ENCODE results near the gene ATP6V0E1.
"Not testable (repeated sequence)": the region's sequence is repeated elsewhere in the genome, so short reads cannot be mapped to it uniquely, and the experiment has no call there.

Gene ATP6V0E1

DNA sequence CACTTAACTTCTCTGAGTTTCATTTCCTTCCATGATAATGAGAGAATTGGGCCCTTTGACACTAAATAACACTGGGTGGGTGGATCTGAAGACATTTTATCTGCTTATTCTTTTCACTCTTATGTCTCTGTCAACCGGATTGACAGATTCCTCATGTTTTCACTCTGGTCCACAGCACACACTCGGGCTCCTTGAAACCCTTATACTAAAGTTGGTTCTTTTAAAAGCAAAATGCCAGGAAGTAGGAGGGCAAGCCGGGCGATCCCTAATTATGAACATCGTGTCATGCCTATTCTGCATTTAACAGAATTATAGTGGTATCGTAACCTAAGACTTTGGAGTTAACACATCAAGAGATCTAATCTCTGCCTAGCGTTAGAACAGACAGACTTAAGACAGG is 44.3 kb downstream of the ATP6V0E1 start:
- TF ChIP-seq, protein P1, sequence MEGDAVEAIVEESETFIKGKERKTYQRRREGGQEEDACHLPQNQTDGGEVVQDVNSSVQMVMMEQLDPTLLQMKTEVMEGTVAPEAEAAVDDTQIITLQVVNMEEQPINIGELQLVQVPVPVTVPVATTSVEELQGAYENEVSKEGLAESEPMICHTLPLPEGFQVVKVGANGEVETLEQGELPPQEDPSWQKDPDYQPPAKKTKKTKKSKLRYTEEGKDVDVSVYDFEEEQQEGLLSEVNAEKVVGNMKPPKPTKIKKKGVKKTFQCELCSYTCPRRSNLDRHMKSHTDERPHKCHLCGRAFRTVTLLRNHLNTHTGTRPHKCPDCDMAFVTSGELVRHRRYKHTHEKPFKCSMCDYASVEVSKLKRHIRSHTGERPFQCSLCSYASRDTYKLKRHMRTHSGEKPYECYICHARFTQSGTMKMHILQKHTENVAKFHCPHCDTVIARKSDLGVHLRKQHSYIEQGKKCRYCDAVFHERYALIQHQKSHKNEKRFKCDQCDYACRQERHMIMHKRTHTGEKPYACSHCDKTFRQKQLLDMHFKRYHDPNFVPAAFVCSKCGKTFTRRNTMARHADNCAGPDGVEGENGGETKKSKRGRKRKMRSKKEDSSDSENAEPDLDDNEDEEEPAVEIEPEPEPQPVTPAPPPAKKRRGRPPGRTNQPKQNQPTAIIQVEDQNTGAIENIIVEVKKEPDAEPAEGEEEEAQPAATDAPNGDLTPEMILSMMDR (conservative IDR thresholded peaks at IDR 0.05): no peak
- no peak overlapping the region for H3K27ac ChIP-seq

DNA sequence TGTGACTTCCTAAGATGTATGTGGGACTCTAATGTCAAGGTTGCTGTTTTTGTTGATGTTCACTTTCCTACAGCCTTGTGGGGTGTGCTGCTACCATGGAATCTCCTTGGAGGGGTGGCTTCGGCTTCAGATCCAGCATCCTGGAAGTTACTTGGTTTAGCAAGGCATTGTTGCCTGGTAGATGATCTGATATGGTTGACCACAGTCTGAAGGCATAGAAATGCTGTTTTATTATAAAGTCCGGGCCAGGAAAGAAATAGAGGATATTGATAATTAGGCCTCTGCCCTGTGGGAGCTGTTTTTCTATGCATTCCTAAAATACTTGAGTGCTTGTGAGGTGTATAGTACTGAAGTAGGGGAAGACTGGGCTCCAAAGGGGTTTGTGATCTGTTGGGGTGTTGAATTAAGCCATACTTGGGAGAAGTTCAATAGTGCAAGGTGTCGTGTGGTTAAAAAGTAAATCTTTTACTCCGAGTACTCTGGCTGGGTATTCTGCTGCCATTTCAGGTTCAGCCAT is 45.3 kb downstream of the ATP6V0E1 start:
- TF ChIP-seq, protein P1 (conservative IDR thresholded peaks at IDR 0.05): no peak
- peak overlapping the region; percentile 31 for H3K27ac ChIP-seq

DNA sequence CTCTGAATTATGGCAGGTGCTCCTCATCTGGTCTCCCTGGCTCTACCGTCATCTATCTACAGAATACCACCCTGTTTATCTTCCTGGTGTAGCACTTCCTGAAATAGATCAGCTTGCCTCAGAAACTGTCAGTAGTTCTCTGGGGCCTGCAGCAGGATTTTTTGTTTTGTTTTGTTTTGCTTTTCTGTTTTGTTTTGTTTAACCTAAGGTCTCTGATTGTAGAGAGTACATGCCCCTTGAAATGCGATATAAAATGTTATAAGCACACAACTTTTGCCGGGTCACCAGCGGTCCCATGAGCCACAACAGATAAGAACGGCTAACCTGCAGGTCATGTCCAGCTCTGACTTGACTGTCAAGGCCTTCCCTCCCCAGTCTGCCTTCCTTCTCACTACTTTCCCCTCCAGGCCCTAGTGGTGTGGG is 45.9 kb downstream of the ATP6V0E1 start:
- TF ChIP-seq, protein P1 (conservative IDR thresholded peaks at IDR 0.05): no peak
- H3K27ac ChIP-seq: peak overlapping the region; percentile 31

DNA sequence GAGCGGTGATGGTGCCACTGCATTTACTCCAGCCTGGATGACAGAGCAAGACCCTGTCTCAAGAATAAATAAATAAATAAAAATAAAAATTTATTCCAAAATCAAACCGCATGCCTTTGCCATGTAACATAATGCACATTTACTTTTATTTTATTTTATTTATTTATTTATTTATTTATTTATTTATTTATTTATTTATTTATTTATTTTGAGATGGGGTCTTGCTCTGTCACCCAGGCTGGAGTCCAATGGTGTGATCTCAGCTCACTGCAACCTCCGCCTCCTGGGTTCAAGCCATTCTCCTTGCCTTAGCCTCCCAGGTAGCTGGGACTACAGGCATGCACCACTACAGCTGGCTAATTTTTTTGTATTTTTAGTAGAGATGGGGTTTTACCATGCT is 48.5 kb downstream of the ATP6V0E1 start:
- not testable (repeated sequence) for H3K27ac ChIP-seq

DNA sequence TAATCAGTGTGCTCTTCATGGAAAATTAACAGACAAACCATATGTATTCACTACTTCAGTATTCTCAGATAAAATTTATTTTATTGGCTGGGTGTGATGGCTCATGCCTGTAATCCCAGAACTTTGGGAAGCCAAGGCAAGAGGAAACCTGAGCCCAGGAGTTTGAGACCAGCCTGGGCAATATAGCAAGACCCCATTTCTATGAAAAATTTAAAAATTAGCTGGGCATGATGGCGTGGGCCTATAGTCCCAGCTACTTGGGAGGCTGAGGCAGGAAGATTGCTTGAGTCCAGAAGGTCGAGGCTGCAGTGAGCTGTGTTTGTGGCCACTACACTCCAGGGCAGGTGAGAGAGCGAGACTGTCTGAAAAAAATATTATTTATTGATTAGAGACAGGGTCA is 49.2 kb downstream of the ATP6V0E1 start:
- TF ChIP-seq, protein P1 (conservative IDR thresholded peaks at IDR 0.05): no peak
- no peak overlapping the region for H3K27ac ChIP-seq

DNA sequence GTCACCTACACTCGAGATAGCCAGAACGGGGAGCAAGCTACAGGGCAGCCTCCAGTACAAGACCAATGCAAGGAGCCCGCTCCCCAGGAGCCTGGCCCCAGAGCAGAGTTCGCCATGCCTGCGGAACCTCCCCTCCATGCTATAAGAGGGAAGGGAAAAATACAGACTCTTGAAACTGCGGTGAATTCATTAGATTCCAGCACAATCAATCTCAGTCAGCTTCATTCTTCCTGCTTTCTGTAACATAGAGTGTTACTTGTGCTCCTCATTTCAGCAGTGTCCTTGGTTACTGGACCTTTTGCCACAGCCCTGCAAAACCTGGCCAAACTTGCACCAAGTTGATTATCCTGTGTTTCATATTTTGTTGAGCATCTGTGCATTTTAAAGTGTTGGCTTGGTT is 50.4 kb downstream of the ATP6V0E1 start:
- no peak overlapping the region for H3K27ac ChIP-seq
- TF ChIP-seq, protein P1 (conservative IDR thresholded peaks at IDR 0.05): no peak

DNA sequence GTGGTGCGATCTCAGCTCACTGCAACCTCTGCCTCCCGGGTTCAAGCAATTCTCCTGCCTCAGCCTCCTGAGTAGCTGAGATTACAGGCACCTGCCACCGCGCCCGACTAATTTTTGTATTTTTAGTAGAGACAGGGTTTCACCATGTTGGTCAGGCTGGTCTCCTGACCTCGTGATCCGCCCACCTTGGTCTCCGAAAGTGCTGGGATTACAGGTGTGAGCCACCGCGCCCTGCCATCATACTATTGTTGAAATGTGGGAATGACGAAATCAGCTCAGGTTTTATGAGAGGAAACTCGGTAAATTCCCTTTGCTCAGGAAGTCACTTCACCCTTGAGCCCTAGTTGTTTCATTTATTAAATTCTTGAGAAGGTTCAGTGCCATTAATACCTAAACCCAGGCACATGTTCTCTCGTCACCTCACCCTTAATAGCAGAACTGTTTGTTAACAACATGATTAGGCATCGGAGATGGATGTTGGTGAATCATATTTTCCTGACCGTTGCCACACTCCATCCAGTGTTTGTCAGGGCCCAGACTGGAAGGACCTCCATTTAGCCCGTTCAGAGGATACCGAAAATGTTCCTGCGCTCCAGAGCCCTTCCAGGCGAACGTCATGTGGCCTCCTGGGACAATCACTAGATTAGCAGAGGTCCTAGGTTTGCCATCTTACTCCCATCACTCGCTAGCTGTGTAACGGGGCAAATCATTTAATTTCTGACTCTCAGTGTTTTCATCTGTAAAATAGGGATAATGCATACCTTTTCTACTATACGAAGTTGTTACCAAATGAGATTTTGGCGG is 52.5 kb downstream of the ATP6V0E1 start:
- no peak overlapping the region for H3K27ac ChIP-seq
- TF ChIP-seq, protein P1 (conservative IDR thresholded peaks at IDR 0.05): no peak

DNA sequence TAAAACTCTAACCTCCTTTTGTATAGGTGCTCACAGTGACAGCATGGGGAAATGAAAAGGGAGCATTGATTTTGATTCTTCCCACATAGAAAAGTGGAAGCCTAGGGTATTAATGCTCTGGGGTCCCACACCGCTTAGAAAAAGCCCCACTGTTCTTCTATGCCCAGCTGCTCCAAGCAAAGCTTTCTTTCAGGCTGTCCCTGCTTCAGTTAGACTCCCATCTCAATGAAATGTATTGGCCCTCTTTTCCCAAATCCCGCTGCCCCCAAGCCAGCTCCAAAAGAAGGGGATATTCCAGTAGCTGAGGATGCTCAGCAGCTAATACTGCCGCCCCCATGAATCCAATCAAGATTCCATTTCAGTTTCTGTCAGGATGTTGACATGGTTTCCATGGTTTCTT is 55.6 kb downstream of the ATP6V0E1 start:
- TF ChIP-seq, protein P1 (conservative IDR thresholded peaks at IDR 0.05): no peak
- H3K27ac ChIP-seq: no peak overlapping the region
